K562 (cell line): Measurements from ENCODE around the gene SGSH. TPM values are rescaled to one million over a fixed set of nuclear protein-coding genes. Genes with fewer than 3 reads are reported as not detected.

Source experiments
- ATAC-seq: fragments of 200-7000 bp; cut with Tn5 transposase; 3 replicates; pipeline ENCODE4 v1.9.1; 2020; ENCODE audit warnings: moderate library complexity
- BruUV-seq: library from RNA; stranded (reverse); fragments of 400-500 nt; replicated peaks from 2 replicates; lab custom pipeline; 2021; lab: Mats Ljungman, UMichigan
- CTCF ChIA-PET: fragments of 300-600 bp; formaldehyde crosslinking; extraction: SDS; loops from one replicate; lab custom pipeline; 2021; ENCODE audit warnings: low intra/inter-chr PET ratio; lab: Yijun Ruan, JAX
- POLR2A ChIA-PET: fragments of 300-600, 350-650 bp; sonication (Branson Sonifier 250); formaldehyde crosslinking; extraction: SDS; loops from one replicate; lab custom pipeline; 2021; ENCODE audit warnings: antibody characterized with exemption, inconsistent platforms; lab: Yijun Ruan, JAX
- DNase-seq, 4 experiments: peaks; one replicate each; pipeline versions ENCODE4 v3.0.0 to v3.0.0-alpha.2; 2011 to 2018; ENCODE audit warnings: low spot score in 3 of 4, mixed read lengths in 3 of 4; ENCODE audit errors: extremely low read depth in 1 of 4
- FAIRE-seq: peaks from 2 replicates; lab custom pipeline; 2011; peaks lifted over from hg19 to GRCh38; lab: Jason Lieb, UNC
- H2AFZ ChIP-seq: 2 replicates; pipeline ENCODE4 v1.6.0; 2011; ENCODE audit warnings: low read depth, low read length, control low read depth, inconsistent platforms
- H3K27ac ChIP-seq: fragments of 200-600 bp; 3 replicates; pipeline ENCODE4 v1.8.0; 2011; ENCODE audit warnings: low read depth, mild to moderate bottlenecking, control low read depth, inconsistent platforms, low read length, moderate library complexity, mixed read lengths; ENCODE audit errors: extremely low read depth
- H3K27me3 ChIP-seq, 2 experiments: fragments of 300-600 bp in 1 of 2; 2 replicates in 1 of 2; 3 replicates in 1 of 2; pipeline versions ENCODE4 v1.6.0 to v1.8.0; 2011; ENCODE audit warnings: inconsistent platforms in 2 of 2, low read length in 2 of 2, mild to moderate bottlenecking in 1 of 2, mixed read lengths in 1 of 2, moderate library complexity in 1 of 2; ENCODE audit not compliant: control insufficient read depth in 2 of 2, insufficient read depth in 2 of 2
- H3K36me3 ChIP-seq: fragments of 300-600 bp; 3 replicates; pipeline ENCODE4 v1.8.0; 2011; ENCODE audit warnings: mild to moderate bottlenecking, low read length, inconsistent platforms; ENCODE audit not compliant: control insufficient read depth, insufficient read depth
- H3K4me1 ChIP-seq, 2 experiments: fragments of 200-600 bp in 1 of 2; replicated peaks in 1 of 2; 2 replicates in 1 of 2; 3 replicates in 1 of 2; pipeline versions ENCODE4 v1.5.1 to v1.8.0; 2011; ENCODE audit warnings: inconsistent platforms in 2 of 2, low read length in 2 of 2, mild to moderate bottlenecking in 1 of 2, mixed read lengths in 1 of 2, moderate library complexity in 1 of 2; ENCODE audit not compliant: control insufficient read depth in 2 of 2, insufficient read depth in 2 of 2
- H3K4me2 ChIP-seq: 2 replicates; pipeline ENCODE4 v1.6.1; 2011; ENCODE audit warnings: low read length, control low read depth, inconsistent platforms, mixed read lengths; ENCODE audit not compliant: insufficient read depth
- H3K4me3 ChIP-seq: fragments of 200-600 bp; sonication (generic), shearing (Covaris generic); 2 replicates; pipeline ENCODE4 v1.5.1; 2016; ENCODE audit warnings: control low read depth, inconsistent platforms
- H3K79me2 ChIP-seq: fragments of 200-600 bp; 3 replicates; pipeline ENCODE4 v1.8.0; 2011; ENCODE audit warnings: low read length, inconsistent platforms; ENCODE audit not compliant: control insufficient read depth, insufficient read depth
- H3K9ac ChIP-seq, 2 experiments: 2 replicates each; pipeline versions ENCODE4 v1.6.0 to v1.6.1; 2011; ENCODE audit warnings: low read depth in 2 of 2, low read length in 2 of 2, control low read depth in 1 of 2, inconsistent platforms in 1 of 2, mild to moderate bottlenecking in 1 of 2, mixed read lengths in 1 of 2; ENCODE audit not compliant: insufficient read depth in 1 of 2
- H3K9me1 ChIP-seq: one replicate; pipeline ENCODE4 v1.6.0; 2011; ENCODE audit warnings: inconsistent platforms, mild to moderate bottlenecking, low read length, moderate library complexity; ENCODE audit not compliant: control insufficient read depth, insufficient read depth
- H3K9me3 ChIP-seq: replicated peaks from 2 replicates; pipeline ENCODE4 v1.5.1; 2011; ENCODE audit warnings: low read depth, low read length, inconsistent platforms; ENCODE audit not compliant: control insufficient read depth, insufficient read depth
- H4K20me1 ChIP-seq: replicated peaks from 2 replicates; pipeline ENCODE4 v1.6.1; 2011; ENCODE audit warnings: low read length, inconsistent platforms, mixed read lengths; ENCODE audit not compliant: control insufficient read depth, insufficient read depth
- CBX2 ChIP-seq: fragments of 200-600 bp; sonication (generic); IDR thresholded peaks from one replicate; pipeline ENCODE4 v1.6.1; 2012; ENCODE audit warnings: mild to moderate bottlenecking, low read length, inconsistent platforms; ENCODE audit not compliant: insufficient read depth, poor library complexity, severe bottlenecking
- HMG20A ChIP-seq: fragments of 450-650 bp; formaldehyde crosslinking; conservative IDR thresholded peaks from 2 replicates; pipeline ENCODE4 v1.4.0; 2020; ENCODE audit warnings: mild to moderate bottlenecking, mixed read lengths
- KAT8 ChIP-seq: fragments of 450-650 bp; IDR thresholded peaks from 2 replicates; pipeline ENCODE4 v1.6.1; 2016; ENCODE audit warnings: low read depth, mild to moderate bottlenecking
- MAFF ChIP-seq: IDR thresholded peaks from 2 replicates; pipeline ENCODE4 v1.6.1; 2012; ENCODE audit warnings: low read length, improper control_type of control experiment
- NFXL1 ChIP-seq: fragments of 450-650 bp; formaldehyde crosslinking; IDR thresholded peaks from 2 replicates; pipeline ENCODE4 v1.4.0; 2021; ENCODE audit warnings: mild to moderate bottlenecking
- NRF1 ChIP-seq, 2 experiments: fragments of 450-650 bp; IDR thresholded peaks in 1 of 2; conservative IDR thresholded peaks in 1 of 2; 2 replicates each; pipeline ENCODE4 v1.6.1; 2014; ENCODE audit warnings: mild to moderate bottlenecking in 2 of 2
- SAFB2 ChIP-seq: fragments of 200-400 bp; formaldehyde crosslinking; IDR thresholded peaks from 2 replicates; pipeline ENCODE4 v1.6.1; 2018; ENCODE audit warnings: borderline replicate concordance, low read length, low read depth, moderate library complexity; ENCODE audit not compliant: severe bottlenecking
- ZNF584 ChIP-seq: fragments of 200-800 bp; sonication (Bioruptor generic); IDR thresholded peaks from 2 replicates; pipeline ENCODE4 v1.6.1; 2016; ENCODE audit warnings: low read depth, mild to moderate bottlenecking, missing genetic modification characterization, missing compliant biosample characterization
- WGBS: fragments of 100-300 bp; shearing (Covaris generic); methylation state at CpG from one replicate; pipeline ENCODE4 v1.1.6; 2016; ENCODE audit warnings: low coverage, mixed read lengths; ENCODE audit not compliant: insufficient coverage; ENCODE audit errors: missing lambda C conversion rate; 5-methylcytosine and 5-hydroxymethylcytosine counted together
- in situ Hi-C: fragments of 300-500 bp; cut with MboI; formaldehyde crosslinking; loops from 4 replicates; pipeline ENCODE4 v1.15.0; 2018; ENCODE audit warnings: inconsistent platforms, mixed read lengths
- intact Hi-C: fragments of 100-400 bp; cut with micrococcal nuclease; formaldehyde crosslinking; loops from 2 replicates; pipeline ENCODE4 v1.14.2; 2022
- polyA plus RNA-seq, 8 experiments: library from polyadenylated mRNA; depleted of rRNA in 4 of 8; stranded (reverse) in 5 of 8; unstranded in 3 of 8; fragments of >200 nt; fragmentation: Nextera tagmentation in 2 of 8; fragmentation: Illumina TruSeq in 1 of 8; extraction: Ambion mirVana in 2 of 8; extraction: Trizol in 1 of 8; gene quantifications; 2 replicates each; pipeline versions ENCODE4 v1.2.1 to v1.2.3, GENCODE V29; 2011 to 2014; ENCODE audit warnings: inconsistent platforms in 1 of 8, missing spikeins in 1 of 8
- total RNA-seq, 7 experiments: library from RNA; depleted of rRNA in 6 of 7; stranded (reverse); fragments of >200 nt in 6 of 7; fragmentation: Illumina TruSeq in 2 of 7; extraction: Trizol in 2 of 7; gene quantifications; 2 replicates each; pipeline versions ENCODE4 v1.2.1 to v1.2.3, GENCODE V29; 2011 to 2021; ENCODE audit warnings: low replicate concordance in 1 of 7

Gene SGSH
- total and polyA plus RNA-seq, 9 of the 15 experiments (the other 6 are each of a cell fraction or from before 2014, with no cell fraction given): 0.25 to 15.7 (median 4.9) TPM

- ATAC-seq (no peak), DNase-seq (no peak), FAIRE-seq (no peak)
- POLR2A ChIA-PET: interaction anchor here (0.7 to 0.9 kb wide), 2 partner anchors 41 to 1720 kb away, joined by 3 to 6 read pairs; no protein-coding TSS in a partner anchor
- H3K36me3 ChIP-seq: peaks cover 26% of the 10 kb centered on the region; the same call in 2 of the 3 replicates
- WGBS: 63% methylated on average over 4 of the region's 4 CpGs
- H3K27ac ChIP-seq: no peak overlapping the region
- no peak for TF ChIP-seq HMG20A (CRISPR knock-in tag)
- no peak for TF ChIP-seq MAFF
- no peak for TF ChIP-seq CBX2
- TF ChIP-seq NFXL1: no peak
- no peak for TF ChIP-seq KAT8
- no peak for TF ChIP-seq SAFB2
- no peak for TF ChIP-seq NRF1 (conservative IDR thresholded peaks at IDR 0.05 in 1 of 2, IDR thresholded peaks at IDR 0.05 in 1 of 2)
- no peak for TF ChIP-seq ZNF584 (CRISPR knock-in tag)
- H3K4me2 ChIP-seq: no peak overlapping the region
- no peak overlapping the region for H3K4me3 ChIP-seq
- H3K79me2 ChIP-seq: no peaks in the 10 kb centered on the region; the same call in 2 of the 3 replicates
- H3K9me3 ChIP-seq: no peaks in the 10 kb centered on the region
- H4K20me1 ChIP-seq: no peaks in the 10 kb centered on the region
- BruUV-seq: no TSS peak
- intact Hi-C loops: no loop called here
- H3K9ac ChIP-seq: no peak overlapping the region
- H2AFZ ChIP-seq: no peak overlapping the region
- CTCF ChIA-PET: no interaction called here
- H3K27me3 ChIP-seq: no peaks in the 10 kb centered on the region
- H3K9me1 ChIP-seq: no peaks in the 10 kb centered on the region
- in situ Hi-C loops: no loop called here
- H3K4me1 ChIP-seq: peaks cover 2 to 21% of the 10 kb centered on the region in 2 experiments; a peak in 3 of 5 replicates
These were observed 48.3 kb upstream of the SGSH start for GRCh38 chr17:80268427-80268826.
